ENCODE measurements around the gene HSP90AA1. TPM values are rescaled to one million over a fixed set of nuclear protein-coding genes. Genes with fewer than 3 reads are reported as not detected.

HSP90AA1 gene
- total RNA-seq, 1 experiment from 2014 or later = 183 TPM

DNA sequence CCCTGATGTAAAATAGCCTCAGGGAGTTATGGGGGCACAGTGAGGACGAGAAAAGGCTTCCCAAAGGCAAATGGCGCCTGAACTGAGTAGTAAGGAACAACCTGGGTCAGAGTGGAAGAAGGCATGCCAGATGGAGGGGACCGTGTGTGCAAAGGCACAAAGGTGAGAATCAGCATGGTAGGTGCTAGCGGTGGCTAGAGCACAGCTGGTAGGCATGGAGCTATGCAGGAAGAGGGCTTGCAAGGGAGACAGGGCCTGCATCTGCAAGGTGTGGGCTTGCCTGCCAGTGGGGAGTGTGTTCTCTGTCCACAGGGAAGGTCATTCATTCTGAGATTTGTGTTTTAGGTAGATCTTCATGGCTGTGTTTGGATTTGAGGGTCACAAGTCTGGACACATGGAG, 18.5 kb upstream of the HSP90AA1 start:
- H3K27me3 ChIP-seq (ENCODE audit: control insufficient read depth, insufficient read depth, low read length) = no peaks in the 10 kb centered on the region
- DNase-seq = no peak
- H3K4me3 ChIP-seq (ENCODE audit: insufficient read depth, low read depth, low read length) = no peak overlapping the region
- H3K36me3 ChIP-seq (replicated peaks; ENCODE audit: control insufficient read depth, insufficient read depth, low read length) = no peaks in the 10 kb centered on the region

DNA sequence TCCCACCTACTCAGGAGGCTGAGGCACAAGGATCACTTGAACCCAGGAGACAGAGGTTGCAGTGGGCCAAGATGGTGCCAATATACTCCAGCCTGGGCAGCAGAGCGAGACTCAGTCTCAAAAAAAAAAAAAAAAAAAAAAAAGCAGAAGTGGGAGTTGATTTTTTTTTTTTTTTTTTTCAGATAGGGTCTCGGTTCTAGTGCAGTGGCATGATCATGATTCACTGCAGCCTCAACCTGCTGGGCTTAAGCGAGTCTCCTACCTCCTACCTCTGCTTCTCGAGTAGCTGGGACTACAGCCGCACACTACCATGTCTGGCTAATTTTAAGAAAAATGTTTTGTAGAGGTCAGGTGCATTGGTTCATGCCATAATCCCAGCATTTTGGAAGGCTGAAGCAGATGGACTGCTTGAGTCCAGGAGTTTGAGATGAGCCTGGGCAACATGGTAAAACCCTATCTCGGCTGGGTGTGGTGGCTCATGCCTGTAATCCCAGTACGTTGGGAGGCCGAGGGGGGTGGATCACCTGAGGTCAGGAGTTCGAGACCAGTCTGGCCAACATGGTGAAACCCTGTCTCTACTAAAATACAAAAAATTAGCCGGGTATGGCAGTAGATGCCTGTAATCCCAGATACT, 16.3 kb upstream of the HSP90AA1 start:
- no peaks in the 10 kb centered on the region for H3K36me3 ChIP-seq (replicated peaks; ENCODE audit: control insufficient read depth, insufficient read depth, low read length)
- no peak for DNase-seq
- H3K27me3 ChIP-seq (ENCODE audit: control insufficient read depth, insufficient read depth, low read length) = no peaks in the 10 kb centered on the region
- no peak overlapping the region for H3K4me3 ChIP-seq (ENCODE audit: insufficient read depth, low read depth, low read length)

DNA sequence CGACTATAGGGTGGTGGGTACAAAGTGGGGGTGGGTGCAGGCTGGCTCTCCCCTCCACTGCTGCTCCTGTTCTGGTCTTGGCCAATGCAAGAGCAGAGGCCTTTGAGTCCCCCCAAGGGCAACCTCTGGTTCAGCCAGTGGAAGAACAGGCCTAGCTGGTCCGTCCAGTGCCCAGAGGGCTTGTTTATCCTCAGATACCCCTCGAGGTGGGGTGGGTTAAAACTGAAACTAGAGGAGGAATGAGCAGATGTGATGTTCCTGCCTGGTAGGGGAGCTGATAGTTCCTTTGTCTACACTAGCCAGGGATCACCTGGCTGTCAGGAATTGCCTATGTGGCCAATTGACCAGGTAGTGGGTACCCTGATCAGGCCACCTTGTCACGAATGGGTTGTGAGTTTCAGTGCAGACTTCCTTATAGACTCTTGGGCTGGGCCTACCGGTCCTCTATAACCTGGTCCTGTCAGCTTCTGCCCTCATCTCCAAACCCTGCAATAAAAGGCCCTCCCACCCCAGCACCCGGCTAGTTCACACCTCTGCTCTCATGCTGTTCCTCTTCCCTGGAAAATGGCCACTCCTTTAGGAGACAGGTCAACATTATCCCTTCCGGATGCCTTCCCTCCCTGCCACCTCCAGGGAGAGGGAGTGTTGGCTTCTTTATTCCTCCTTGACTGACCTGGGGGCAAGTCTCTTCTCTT, 10.7 kb upstream of the HSP90AA1 start:
- Histone ChIP-seq H3K4me3 (ENCODE audit: insufficient read depth, low read depth, low read length) (no peak overlapping the region), H3K27me3 (ENCODE audit: control insufficient read depth, insufficient read depth, low read length) (no peaks in the 10 kb centered on the region), H3K36me3 (replicated peaks; ENCODE audit: control insufficient read depth, insufficient read depth, low read length) (no peaks in the 10 kb centered on the region)
- no peak for DNase-seq

GRCh38 chr14:102096569-102097188, 9.8 kb upstream of the HSP90AA1 start:
- no peak overlapping the region for H3K4me3 ChIP-seq (ENCODE audit: insufficient read depth, low read depth, low read length)
- peak; percentile 78 for DNase-seq
- no peaks in the 10 kb centered on the region for H3K27me3 ChIP-seq (ENCODE audit: control insufficient read depth, insufficient read depth, low read length)
- no peaks in the 10 kb centered on the region for H3K36me3 ChIP-seq (replicated peaks; ENCODE audit: control insufficient read depth, insufficient read depth, low read length)

DNA sequence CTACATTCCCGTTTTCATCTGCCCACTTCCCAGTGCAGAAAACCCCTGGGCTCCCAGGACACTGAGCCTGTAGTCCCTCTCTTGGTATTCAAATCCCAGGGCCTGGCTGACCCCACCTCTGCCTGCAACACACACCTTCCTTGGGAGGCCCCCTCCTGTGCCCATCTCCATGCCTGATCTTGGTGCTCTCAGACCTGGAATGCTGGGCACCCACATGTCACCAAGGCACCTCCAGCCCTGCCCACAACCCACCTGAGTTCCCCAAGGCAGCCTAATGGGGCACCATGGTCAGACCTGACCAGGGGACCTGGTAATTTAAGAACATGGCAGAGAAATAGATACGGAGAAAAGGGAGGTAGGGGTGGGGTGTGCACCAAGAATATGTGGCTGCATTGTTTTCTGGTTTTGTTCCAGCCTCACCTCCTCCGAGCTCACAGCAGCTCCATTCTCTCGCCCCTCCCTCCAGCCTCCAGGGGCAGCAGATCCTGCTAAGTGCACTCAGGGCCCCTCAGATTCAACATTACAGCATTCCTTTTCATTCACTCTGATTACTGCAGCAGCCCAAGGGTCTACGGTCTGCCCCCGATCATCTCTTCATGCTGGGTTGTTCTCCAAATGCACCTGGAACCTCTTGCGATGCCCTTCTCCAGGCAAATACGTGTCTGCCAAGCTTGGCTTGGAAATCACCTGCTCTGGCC, 9.2 kb upstream of the HSP90AA1 start:
- DNase-seq = peak; percentile 43
- no peaks in the 10 kb centered on the region for H3K36me3 ChIP-seq (replicated peaks; ENCODE audit: control insufficient read depth, insufficient read depth, low read length)
- H3K27me3 ChIP-seq (ENCODE audit: control insufficient read depth, insufficient read depth, low read length) = no peaks in the 10 kb centered on the region
- no peak overlapping the region for H3K4me3 ChIP-seq (ENCODE audit: insufficient read depth, low read depth, low read length)

DNA sequence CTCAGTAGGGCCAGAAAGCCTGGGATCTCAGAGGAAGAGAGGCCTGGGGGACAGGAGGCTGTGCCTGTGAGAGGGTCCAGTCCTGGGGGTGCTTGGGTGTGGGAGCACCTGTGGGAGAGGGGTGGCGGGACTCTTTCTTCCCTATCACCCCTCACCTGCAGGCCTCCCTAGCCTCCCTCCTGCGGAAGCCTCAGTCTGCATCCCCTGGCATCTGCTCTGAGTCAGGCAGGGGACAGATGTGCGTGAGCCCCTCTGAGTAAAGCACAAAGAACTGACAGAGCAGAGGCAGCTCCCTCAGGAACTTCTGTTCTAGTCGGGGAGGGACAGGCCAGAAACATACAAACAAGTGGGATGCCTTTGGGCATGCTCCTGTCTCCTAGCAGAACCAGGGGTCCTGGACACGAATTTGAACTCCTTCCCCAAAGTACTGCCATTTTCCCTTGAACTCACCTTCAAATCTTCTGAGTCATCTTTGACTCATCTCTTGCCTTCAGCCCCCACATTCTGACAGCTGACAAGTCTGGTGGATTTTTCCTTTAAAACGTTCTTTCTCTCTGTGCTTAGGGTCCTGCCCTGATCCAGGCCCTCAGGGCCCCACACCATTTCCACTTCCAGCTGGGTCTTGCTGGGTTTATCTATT, 8.5 kb upstream of the HSP90AA1 start:
- no peaks in the 10 kb centered on the region for H3K27me3 ChIP-seq (ENCODE audit: control insufficient read depth, insufficient read depth, low read length)
- H3K4me3 ChIP-seq (ENCODE audit: insufficient read depth, low read depth, low read length) = no peak overlapping the region
- no peak for DNase-seq
- H3K36me3 ChIP-seq (replicated peaks; ENCODE audit: control insufficient read depth, insufficient read depth, low read length) = no peaks in the 10 kb centered on the region

DNA sequence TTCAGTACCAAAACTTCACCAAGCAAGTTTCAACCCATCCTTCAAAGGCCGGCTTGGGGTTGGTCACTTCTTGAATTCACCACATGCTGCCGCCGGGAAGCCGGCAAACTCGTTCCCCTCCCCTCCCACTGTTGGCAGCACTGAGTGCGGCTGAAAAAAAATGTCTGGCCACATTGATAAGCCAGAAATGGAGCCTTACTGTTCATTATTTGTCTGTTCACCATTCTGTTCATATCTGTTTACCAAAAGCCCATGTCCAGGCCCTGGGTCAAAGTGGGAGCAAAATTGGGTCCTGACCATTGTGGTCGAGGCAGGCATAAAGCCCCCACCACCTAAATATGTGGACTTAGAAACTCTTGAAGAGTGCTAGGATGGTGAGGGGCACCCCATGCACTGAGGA, 7.3 kb upstream of the HSP90AA1 start:
- H3K4me3 ChIP-seq (ENCODE audit: insufficient read depth, low read depth, low read length) = no peak overlapping the region
- H3K27me3 ChIP-seq (ENCODE audit: control insufficient read depth, insufficient read depth, low read length) = no peaks in the 10 kb centered on the region
- peak; percentile 67 for DNase-seq
- no peaks in the 10 kb centered on the region for H3K36me3 ChIP-seq (replicated peaks; ENCODE audit: control insufficient read depth, insufficient read depth, low read length)

- Histone ChIP-seq H3K27me3 (ENCODE audit: control insufficient read depth, insufficient read depth, low read length) (no peaks in the 10 kb centered on the region), H3K36me3 (replicated peaks; ENCODE audit: control insufficient read depth, insufficient read depth, low read length) (no peaks in the 10 kb centered on the region)
- DNase-seq = no peak
Observed at GRCh38 chr14:102092806-102093205, 6.0 kb upstream of the HSP90AA1 start.

GRCh38 chr14:102090713-102091112, 3.9 kb upstream of the HSP90AA1 start:
- H3K36me3 ChIP-seq (replicated peaks; ENCODE audit: control insufficient read depth, insufficient read depth, low read length) = peaks cover 3% of the 10 kb centered on the region; the same call in 1 of the 2 replicates
- DNase-seq = no peak
- H3K27me3 ChIP-seq (ENCODE audit: control insufficient read depth, insufficient read depth, low read length) = no peaks in the 10 kb centered on the region
- H3K4me3 ChIP-seq (ENCODE audit: insufficient read depth, low read depth, low read length) = no peak overlapping the region

More at GRCh38 chr14:102092806-102093205, 6.0 kb upstream of the HSP90AA1 start:
- no peak overlapping the region for H3K4me3 ChIP-seq (ENCODE audit: insufficient read depth, low read depth, low read length)

DNA sequence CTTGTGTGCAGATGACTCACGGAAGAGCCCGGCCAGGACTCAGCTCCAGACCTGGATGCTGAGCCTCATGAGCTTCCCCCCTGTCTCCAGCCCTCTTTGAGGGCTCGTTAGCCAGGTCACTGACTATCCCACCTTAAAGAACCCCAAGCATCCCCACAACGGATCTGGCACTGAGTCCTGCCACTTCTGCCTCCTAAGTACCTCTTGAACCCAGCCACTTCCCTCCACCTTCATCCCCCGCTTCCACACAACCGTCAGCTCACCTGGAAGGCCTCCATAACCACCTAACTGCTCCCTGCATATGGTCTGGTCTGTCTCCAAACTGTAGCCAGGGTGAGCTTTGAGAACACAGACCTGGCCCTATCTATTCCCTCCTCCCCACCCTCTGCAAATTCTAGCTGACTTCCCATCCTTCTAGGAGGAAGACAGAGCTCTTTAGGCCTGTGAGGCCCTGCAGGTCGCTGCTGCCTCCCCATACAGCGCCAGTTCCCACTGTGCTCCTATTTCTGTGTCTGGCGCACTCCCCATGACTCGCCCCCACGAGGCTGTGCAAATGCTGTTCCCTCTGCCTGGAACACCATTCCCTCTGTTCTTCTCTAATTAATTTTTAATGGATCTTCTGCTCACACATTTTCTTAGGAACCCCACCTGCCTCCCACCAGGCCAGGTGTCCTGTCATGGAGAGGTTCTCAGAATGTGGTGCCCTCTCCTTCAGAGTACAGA, 2.9 kb upstream of the HSP90AA1 start:
- H3K27me3 ChIP-seq (ENCODE audit: control insufficient read depth, insufficient read depth, low read length) = no peaks in the 10 kb centered on the region
- peak; percentile 16 for DNase-seq

DNA sequence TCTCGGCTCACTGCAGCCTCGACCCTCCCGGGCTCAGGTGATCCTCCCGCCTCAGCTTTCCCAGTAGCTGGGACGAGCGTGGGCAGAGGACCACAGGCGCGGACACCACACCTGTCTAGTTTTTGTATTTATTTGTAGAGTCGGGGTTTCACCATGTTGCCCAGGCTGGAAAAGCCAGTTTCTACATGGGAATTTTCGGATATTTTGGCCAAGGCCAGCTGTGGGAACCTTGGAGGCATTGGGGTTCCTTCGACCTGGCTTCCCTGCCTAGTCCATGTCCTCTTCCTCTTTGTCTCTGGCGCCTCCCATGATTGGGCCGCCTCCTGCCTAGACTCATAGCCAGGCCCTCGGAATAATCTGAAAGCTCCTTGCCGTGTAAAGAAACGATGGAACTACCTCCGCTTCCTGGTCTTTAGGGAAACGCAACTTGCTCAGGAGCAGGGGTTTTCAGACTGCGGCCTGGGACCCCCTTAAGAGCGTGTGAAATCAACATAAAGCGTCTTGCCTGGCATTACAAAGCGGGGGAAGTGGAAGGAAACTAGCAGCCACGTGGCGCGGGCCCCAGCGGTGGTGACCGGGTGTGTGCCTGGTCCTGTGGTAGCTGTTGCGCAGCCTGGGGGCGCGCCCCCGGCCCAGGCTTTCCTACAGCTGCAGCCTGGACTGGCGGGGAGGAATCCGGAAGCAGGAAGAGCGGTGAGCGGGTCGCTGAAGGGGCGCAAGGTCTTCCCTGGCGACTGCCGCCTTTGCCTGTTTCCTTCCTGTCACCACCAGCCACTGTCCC, 1.4 kb upstream of the HSP90AA1 start:
- H3K27me3 ChIP-seq (ENCODE audit: control insufficient read depth, insufficient read depth, low read length) = no peaks in the 10 kb centered on the region
- peak; percentile 68 for DNase-seq
- peak overlapping the region; percentile 67 for H3K4me3 ChIP-seq (ENCODE audit: insufficient read depth, low read depth, low read length)
- peaks cover 24% of the 10 kb centered on the region for H3K36me3 ChIP-seq (replicated peaks; ENCODE audit: control insufficient read depth, insufficient read depth, low read length)

More for the DNA sequence above, 2.9 kb upstream of the HSP90AA1 start:
- no peak overlapping the region for H3K4me3 ChIP-seq (ENCODE audit: insufficient read depth, low read depth, low read length)
- H3K36me3 ChIP-seq (replicated peaks; ENCODE audit: control insufficient read depth, insufficient read depth, low read length) = peaks cover 12% of the 10 kb centered on the region

DNA sequence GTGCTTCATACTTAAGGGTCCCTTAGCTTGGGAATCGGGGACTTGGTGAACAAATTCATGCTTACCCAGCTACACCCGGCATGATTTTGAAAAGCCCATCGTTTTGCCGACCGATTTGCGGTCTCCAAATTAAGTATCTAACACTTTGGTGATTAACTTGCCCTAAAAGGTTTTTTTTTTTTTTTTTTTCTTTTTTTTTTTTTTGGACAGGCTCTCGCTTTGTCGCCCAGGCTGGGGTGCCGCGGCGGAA, 843 bp upstream of the HSP90AA1 start:
- no peak for DNase-seq
- Histone ChIP-seq H3K36me3 (replicated peaks; ENCODE audit: control insufficient read depth, insufficient read depth, low read length) (peaks cover 28% of the 10 kb centered on the region), H3K27me3 (ENCODE audit: control insufficient read depth, insufficient read depth, low read length) (no peaks in the 10 kb centered on the region), H3K4me3 (ENCODE audit: insufficient read depth, low read depth, low read length) (peak overlapping the region; percentile 67)

DNA sequence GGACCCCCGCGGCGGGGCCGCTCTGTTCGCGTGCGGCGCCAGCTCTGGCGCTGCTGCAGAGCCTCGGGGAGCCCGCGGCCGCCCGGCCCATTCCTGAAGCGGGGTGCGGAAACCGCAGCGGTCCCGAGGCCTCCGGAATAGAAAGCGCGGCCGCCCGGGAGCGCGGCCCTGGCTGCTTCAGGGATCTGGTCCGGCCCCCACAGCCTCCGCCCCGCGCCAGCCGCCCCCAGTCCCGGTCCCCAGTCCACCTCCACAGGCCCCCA, 204 bp downstream of the HSP90AA1 start:
- DNase-seq = no peak
- Histone ChIP-seq H3K4me3 (ENCODE audit: insufficient read depth, low read depth, low read length) (peak overlapping the region; percentile 90), H3K36me3 (replicated peaks; ENCODE audit: control insufficient read depth, insufficient read depth, low read length) (peaks cover 35% of the 10 kb centered on the region), H3K27me3 (ENCODE audit: control insufficient read depth, insufficient read depth, low read length) (no peaks in the 10 kb centered on the region)
